Activated B cell treated with CpG ODN at 0.5 μM for 24 hours (primary cell): ENCODE data around the gene SLC25A33. TPM values are rescaled to one million over a fixed set of nuclear protein-coding genes. Genes with fewer than 3 reads are reported as not detected.

Experiments
- ATAC-seq: fragments of 200-7000 bp; cut with Tn5 transposase; one replicate; pipeline ENCODE4 v1.10.0; 2021; ENCODE audit warnings: low read depth, mild to moderate bottlenecking, moderate library complexity
- CTCF ChIA-PET: fragments of 350-600 bp; sonication (Branson Sonifier 250); formaldehyde crosslinking; loops from one replicate; lab custom pipeline; 2021; ENCODE audit warnings: antibody characterized with exemption; lab: Charles Lee
- POLR2A ChIA-PET: fragments of 350-600 bp; sonication (Branson Sonifier 250); formaldehyde crosslinking; loops from one replicate; lab custom pipeline; 2021; ENCODE audit warnings: antibody characterized with exemption; lab: Charles Lee
- DNase-seq: peaks from one replicate; pipeline ENCODE4 v3.0.0; 2022
- H3K27ac Mint-ChIP-seq: one replicate; pipeline ENCODE4 v1.8.0; 2020; ENCODE audit warnings: mixed read lengths
- H3K27me3 Mint-ChIP-seq: one replicate; pipeline ENCODE4 v1.8.0; 2021; ENCODE audit warnings: mixed read lengths
- H3K36me3 Mint-ChIP-seq: one replicate; pipeline ENCODE4 v1.8.0; 2021; ENCODE audit warnings: low read depth, mixed read lengths
- H3K4me1 Mint-ChIP-seq: one replicate; pipeline ENCODE4 v1.8.0; 2021; ENCODE audit warnings: mixed read lengths
- H3K4me3 Mint-ChIP-seq: one replicate; pipeline ENCODE4 v1.8.0; 2020; ENCODE audit warnings: mild to moderate bottlenecking, mixed read lengths
- H3K9me3 Mint-ChIP-seq: one replicate; pipeline ENCODE4 v1.8.0; 2020; ENCODE audit warnings: mixed read lengths
- CTCF ChIP-seq: fragments of 200-600 bp; IDR thresholded peaks from one replicate; pipeline ENCODE4 v1.8.0; 2022; ENCODE audit warnings: antibody characterized with exemption, mild to moderate bottlenecking
- intact Hi-C: fragments of 100-400 bp; cut with micrococcal nuclease; formaldehyde crosslinking; loops from one replicate; pipeline ENCODE4 v1.15.1; 2024
- total RNA-seq: library from RNA; stranded (reverse); gene quantifications from 2 replicates; pipeline ENCODE4 v1.2.3, GENCODE V29; 2022

Gene SLC25A33
- total RNA-seq, 1 donor from 2014 or later: 7.5 TPM

GRCh38 chr1:9530320-9530719 lies 8.9 kb upstream of the SLC25A33 start:
- TF ChIP-seq CTCF: no peak
- ATAC-seq (no peak), DNase-seq (no peak)
- H3K27me3 Mint-ChIP-seq: no peaks in the 10 kb centered on the region
- no peak overlapping the region for H3K4me3 Mint-ChIP-seq
- H3K27ac Mint-ChIP-seq: no peak overlapping the region
- intact Hi-C loops: no loop called here
- no peaks in the 10 kb centered on the region for H3K36me3 Mint-ChIP-seq
- POLR2A ChIA-PET: no interaction called here
- H3K4me1 Mint-ChIP-seq: peaks cover 10% of the 10 kb centered on the region
- CTCF ChIA-PET: no interaction called here
- no peaks in the 10 kb centered on the region for H3K9me3 Mint-ChIP-seq

GRCh38 chr1:9534953-9535352 lies 4.3 kb upstream of the SLC25A33 start:
- POLR2A ChIA-PET: no interaction called here
- no peak for DNase-seq
- no peak for ATAC-seq
- intact Hi-C loops: no loop called here
- no peaks in the 10 kb centered on the region for H3K9me3 Mint-ChIP-seq
- no peaks in the 10 kb centered on the region for H3K36me3 Mint-ChIP-seq
- H3K4me1 Mint-ChIP-seq: peaks cover 13% of the 10 kb centered on the region
- no peaks in the 10 kb centered on the region for H3K27me3 Mint-ChIP-seq
- TF ChIP-seq CTCF: no peak
- CTCF ChIA-PET: no interaction called here
- H3K27ac Mint-ChIP-seq: no peak overlapping the region
- no peak overlapping the region for H3K4me3 Mint-ChIP-seq

- DNase-seq: no peak
- no peak for TF ChIP-seq CTCF
- peaks cover 22% of the 10 kb centered on the region for H3K4me1 Mint-ChIP-seq
- intact Hi-C loops: no loop called here
- ChIA-PET CTCF (no interaction called here), POLR2A (no interaction called here)
- peaks cover 2% of the 10 kb centered on the region for H3K36me3 Mint-ChIP-seq
- no peaks in the 10 kb centered on the region for H3K27me3 Mint-ChIP-seq
- H3K27ac Mint-ChIP-seq: no peak overlapping the region
- no peak overlapping the region for H3K4me3 Mint-ChIP-seq
- H3K9me3 Mint-ChIP-seq: no peaks in the 10 kb centered on the region
- ATAC-seq: no peak
Measured at GRCh38 chr1:9536301-9536700, 3.0 kb upstream of the SLC25A33 start.

- Mint-ChIP-seq H3K27ac (peak overlapping the region; percentile 90), H3K9me3 (no peaks in the 10 kb centered on the region), H3K4me3 (no peak overlapping the region), H3K4me1 (peaks cover 29% of the 10 kb centered on the region), H3K27me3 (no peaks in the 10 kb centered on the region), H3K36me3 (peaks cover 8% of the 10 kb centered on the region)
- no peak for ATAC-seq
- no peak for TF ChIP-seq CTCF
- ChIA-PET POLR2A (interaction anchor here (1.3 kb wide), 1 partner anchor 51 kb away, joined by 3 read pairs; no protein-coding TSS in a partner anchor), CTCF (no interaction called here)
- no peak for DNase-seq
- intact Hi-C loops: loop anchor here (2.0 kb wide), 2 partner anchors 373 to 659 kb away; partner anchors contain the start of genes CTNNBIP1 and ENO1
Measured at GRCh38 chr1:9537863-9538668, 1.2 kb upstream of the SLC25A33 start.

GRCh38 chr1:9538669-9539164 lies 548 bp upstream of the SLC25A33 start:
- Mint-ChIP-seq H3K4me1 (peaks cover 29% of the 10 kb centered on the region), H3K4me3 (peak overlapping the region; percentile 84), H3K36me3 (peaks cover 8% of the 10 kb centered on the region), H3K27ac (peak overlapping the region; percentile 90), H3K27me3 (no peaks in the 10 kb centered on the region), H3K9me3 (no peaks in the 10 kb centered on the region)
- DNase-seq (no peak), ATAC-seq (no peak)
- CTCF ChIA-PET: no interaction called here
- no peak for TF ChIP-seq CTCF
- POLR2A ChIA-PET: interaction anchor here (0.6 to 1.3 kb wide), 7 partner anchors 11 to 163 kb away, joined by 3 to 9 read pairs (median 3); no protein-coding TSS in a partner anchor
- intact Hi-C loops: loop anchor here (1.0 to 2.0 kb wide), 5 partner anchors 117 to 660 kb away; partner anchors contain the start of genes CTNNBIP1, ENO1 and UBE4B
